Endothelial cell of umbilical vein (primary cell): ENCODE measurements around the gene ACCSL. TPM values are rescaled to one million over a fixed set of nuclear protein-coding genes. Genes with fewer than 3 reads are reported as not detected.

Experiments
- BruUV-seq: library from RNA; stranded (reverse); fragments of 400-500 nt; replicated peaks from 2 replicates; lab custom pipeline; 2021; lab: Mats Ljungman, UMichigan
- CTCF ChIA-PET: fragments of 300-600, 350-600 bp; sonication (Branson Sonifier 250); formaldehyde crosslinking; loops from one replicate; lab custom pipeline; 2021; ENCODE audit warnings: antibody characterized with exemption, inconsistent platforms; lab: Charles Lee
- POLR2A ChIA-PET: fragments of 300-600, 350-600 bp; sonication (Branson Sonifier 250); formaldehyde crosslinking; loops from one replicate; lab custom pipeline; 2021; ENCODE audit warnings: antibody characterized with exemption, inconsistent platforms; lab: Charles Lee
- DNase-seq: peaks from one replicate; pipeline ENCODE4 v3.0.0-alpha.2; 2011; ENCODE audit warnings: low read depth, low spot score
- FAIRE-seq: peaks from 2 replicates; lab custom pipeline; 2011; peaks lifted over from hg19 to GRCh38; lab: Jason Lieb, UNC
- H2AFZ ChIP-seq: 2 replicates; pipeline ENCODE4 v1.6.0; 2012; ENCODE audit warnings: low read depth, low read length, control low read depth, inconsistent platforms
- H3K27ac ChIP-seq: 2 replicates; pipeline ENCODE4 v1.5.1; 2011; ENCODE audit warnings: low read depth, mild to moderate bottlenecking, control low read depth, low read length, moderate library complexity; ENCODE audit not compliant: insufficient read depth
- H3K27me3 ChIP-seq, 2 experiments: 2 replicates each; pipeline versions ENCODE4 v1.6.0 to v1.6.1; 2011; ENCODE audit warnings: low read length in 2 of 2, mixed read lengths in 1 of 2; ENCODE audit not compliant: control insufficient read depth in 2 of 2, insufficient read depth in 2 of 2
- H3K36me3 ChIP-seq, 2 experiments: 2 replicates in 1 of 2; 3 replicates in 1 of 2; pipeline ENCODE4 v1.5.1; 2011; ENCODE audit warnings: low read length in 2 of 2, mild to moderate bottlenecking in 1 of 2, moderate library complexity in 1 of 2; ENCODE audit not compliant: control insufficient read depth in 2 of 2, insufficient read depth in 2 of 2; ENCODE audit errors: extremely low read depth in 1 of 2
- H3K4me1 ChIP-seq: 3 replicates; pipeline ENCODE4 v1.5.1; 2011; ENCODE audit warnings: mild to moderate bottlenecking, low read length; ENCODE audit not compliant: control insufficient read depth, insufficient read depth; ENCODE audit errors: extremely low read depth
- H3K4me2 ChIP-seq: 2 replicates; pipeline ENCODE4 v1.6.1; 2011; ENCODE audit warnings: low read length, control low read depth, mixed read lengths; ENCODE audit not compliant: insufficient read depth
- H3K4me3 ChIP-seq, 3 experiments: fragments of 200-600 bp in 1 of 3; sonication (generic), shearing (Covaris generic) in 1 of 3; replicated peaks in 1 of 3; 2 replicates each; pipeline ENCODE4 v1.5.1; 2011 to 2016; ENCODE audit warnings: control low read depth in 3 of 3, low read length in 3 of 3, mild to moderate bottlenecking in 2 of 3, inconsistent platforms in 1 of 3, low read depth in 1 of 3, moderate library complexity in 1 of 3; ENCODE audit not compliant: insufficient read depth in 1 of 3
- H3K79me2 ChIP-seq: 2 replicates; pipeline ENCODE4 v1.6.0; 2012; ENCODE audit warnings: low read length, inconsistent platforms; ENCODE audit not compliant: control insufficient read depth, insufficient read depth
- H3K9ac ChIP-seq: replicated peaks from 2 replicates; pipeline ENCODE3; 2011; ENCODE audit warnings: low read length, control low read depth; ENCODE audit not compliant: insufficient read depth; ENCODE audit errors: extremely low read depth
- H3K9me1 ChIP-seq: replicated peaks from 3 replicates; pipeline ENCODE4 v1.6.0; 2011; ENCODE audit warnings: mild to moderate bottlenecking, low read length; ENCODE audit not compliant: control insufficient read depth, insufficient read depth; ENCODE audit errors: extremely low read depth
- H3K9me3 ChIP-seq: replicated peaks from 2 replicates; pipeline ENCODE4 v1.5.1; 2012; ENCODE audit warnings: low read length, inconsistent platforms; ENCODE audit not compliant: control insufficient read depth, insufficient read depth
- H4K20me1 ChIP-seq: replicated peaks from 2 replicates; pipeline ENCODE3; 2011; ENCODE audit warnings: mild to moderate bottlenecking, low read length; ENCODE audit not compliant: control insufficient read depth, insufficient read depth; ENCODE audit errors: extremely low read depth
- EZH2 ChIP-seq: IDR thresholded peaks from 2 replicates; pipeline ENCODE4 v1.6.1; 2012; ENCODE audit warnings: borderline replicate concordance, low read depth, mild to moderate bottlenecking, moderate library complexity, low read length, inconsistent platforms; ENCODE audit not compliant: severe bottlenecking
- MYC ChIP-seq: IDR thresholded peaks from one replicate; pipeline ENCODE4 v1.6.1; 2011; ENCODE audit warnings: mild to moderate bottlenecking, low read depth, low read length
- POLR2A ChIP-seq: IDR thresholded peaks from 2 replicates; pipeline ENCODE4 v1.6.1; 2012; ENCODE audit warnings: low read depth, mild to moderate bottlenecking, control low read depth, low read length
- POLR2AphosphoS5 ChIP-seq: IDR thresholded peaks from 2 replicates; pipeline ENCODE4 v1.6.1; 2012; ENCODE audit warnings: low read depth, mild to moderate bottlenecking, control low read depth, low read length, moderate library complexity; ENCODE audit not compliant: insufficient read depth
- dilution Hi-C: fragments of 300-500 bp; cut with MboI; formaldehyde crosslinking; loops from one replicate; pipeline ENCODE4 v1.15.0; 2019; ENCODE audit warnings: low sequenced_read_pairs; ENCODE audit not compliant: extremely low pct_ligation_motif_present
- intact Hi-C: fragments of 100-400 bp; cut with micrococcal nuclease; formaldehyde crosslinking; loops from one replicate; pipeline ENCODE4 v1.10.0; 2022
- polyA plus RNA-seq, 4 experiments: library from polyadenylated mRNA; depleted of rRNA in 3 of 4; stranded (reverse) in 3 of 4; unstranded in 1 of 4; fragments of >200 nt; gene quantifications; 2 replicates each; pipeline versions ENCODE4 v1.2.1 to v1.2.3, GENCODE V29; 2011 to 2012; ENCODE audit warnings: missing spikeins in 1 of 4
- total RNA-seq: library from RNA; stranded (reverse); gene quantifications from 2 replicates; pipeline ENCODE4 v1.2.3, GENCODE V29; 2021
- TF ChIP-seq, protein P1 (sequence below), 2 donors: IDR thresholded peaks; 1 replicate in 1 of 2; 2 replicates in 1 of 2; pipeline ENCODE4 v1.5.1; 2011; ENCODE audit warnings: low read length in 2 of 2, mild to moderate bottlenecking in 2 of 2, moderate library complexity in 2 of 2, control low read depth in 1 of 2, inconsistent platforms in 1 of 2, low read depth in 1 of 2; ENCODE audit not compliant: insufficient read depth in 1 of 2; ENCODE audit errors: extremely low read depth in 1 of 2
- TF ChIP-seq, protein P2 (sequence below): IDR thresholded peaks from 2 replicates; pipeline ENCODE4 v1.6.1; 2011; ENCODE audit not compliant: insufficient read depth, insufficient read length

The ACCSL gene
- total and polyA plus RNA-seq, 2 donors (not counting 3 experiments of a cell fraction or from before 2014, with no cell fraction given) = not detected

DNA sequence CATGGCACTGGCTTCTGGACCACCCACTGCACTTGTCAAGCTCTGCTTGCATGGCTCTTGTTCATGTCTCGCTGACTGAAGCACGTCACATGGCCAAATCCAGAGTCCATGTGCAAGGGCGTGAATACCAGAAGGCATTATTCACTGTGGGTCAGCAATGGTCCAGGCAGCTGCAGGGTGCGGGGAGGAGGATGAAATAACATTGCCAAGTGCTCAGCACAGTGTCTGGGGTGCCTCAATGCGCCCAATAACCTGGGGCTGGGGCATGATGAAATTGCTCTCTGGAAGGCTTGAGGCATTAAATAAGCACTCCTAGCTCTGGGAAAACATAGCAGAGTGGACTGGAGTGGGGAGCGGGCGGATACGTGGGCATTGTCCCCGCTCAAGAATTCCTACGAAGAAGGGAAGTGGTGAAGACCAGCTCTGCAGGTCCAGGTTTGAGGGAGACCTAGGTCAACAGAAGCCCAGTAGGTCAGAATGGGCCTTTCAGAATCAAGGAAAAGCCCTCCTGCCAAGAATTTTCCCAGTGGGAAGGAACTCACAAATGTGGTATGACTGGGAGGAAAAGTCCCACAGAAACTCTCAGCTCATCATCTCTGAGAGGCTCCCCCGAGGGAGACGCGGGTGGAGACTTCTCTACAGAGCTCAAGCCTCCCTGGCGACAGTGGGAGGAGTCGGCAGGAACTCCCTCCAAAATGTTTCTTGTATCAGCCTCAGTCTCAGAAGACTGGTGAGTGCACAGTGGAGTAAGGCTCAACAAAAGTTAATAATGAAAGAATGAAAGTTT, 15.3 kb upstream of the ACCSL start:
- FAIRE-seq = no peak
- H4K20me1 ChIP-seq = no peaks in the 10 kb centered on the region
- no peaks in the 10 kb centered on the region for H3K9me1 ChIP-seq
- DNase-seq = no peak
- no peak for TF ChIP-seq MYC
- TF ChIP-seq, protein P1, sequence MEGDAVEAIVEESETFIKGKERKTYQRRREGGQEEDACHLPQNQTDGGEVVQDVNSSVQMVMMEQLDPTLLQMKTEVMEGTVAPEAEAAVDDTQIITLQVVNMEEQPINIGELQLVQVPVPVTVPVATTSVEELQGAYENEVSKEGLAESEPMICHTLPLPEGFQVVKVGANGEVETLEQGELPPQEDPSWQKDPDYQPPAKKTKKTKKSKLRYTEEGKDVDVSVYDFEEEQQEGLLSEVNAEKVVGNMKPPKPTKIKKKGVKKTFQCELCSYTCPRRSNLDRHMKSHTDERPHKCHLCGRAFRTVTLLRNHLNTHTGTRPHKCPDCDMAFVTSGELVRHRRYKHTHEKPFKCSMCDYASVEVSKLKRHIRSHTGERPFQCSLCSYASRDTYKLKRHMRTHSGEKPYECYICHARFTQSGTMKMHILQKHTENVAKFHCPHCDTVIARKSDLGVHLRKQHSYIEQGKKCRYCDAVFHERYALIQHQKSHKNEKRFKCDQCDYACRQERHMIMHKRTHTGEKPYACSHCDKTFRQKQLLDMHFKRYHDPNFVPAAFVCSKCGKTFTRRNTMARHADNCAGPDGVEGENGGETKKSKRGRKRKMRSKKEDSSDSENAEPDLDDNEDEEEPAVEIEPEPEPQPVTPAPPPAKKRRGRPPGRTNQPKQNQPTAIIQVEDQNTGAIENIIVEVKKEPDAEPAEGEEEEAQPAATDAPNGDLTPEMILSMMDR (IDR thresholded peaks at IDR 0.05; ENCODE audit: extremely low read depth in 1 of 2, insufficient read depth in 1 of 2, low read depth in 1 of 2, low read length in 2 of 2) = no peak
- H3K9me3 ChIP-seq = no peaks in the 10 kb centered on the region
- H3K4me3 ChIP-seq = no peak overlapping the region
- no peak overlapping the region for H3K27ac ChIP-seq
- H3K4me2 ChIP-seq = no peak overlapping the region
- POLR2A ChIA-PET = no interaction called here
- CTCF ChIA-PET = interaction anchor here (0.7 to 11.7 kb wide), 2 partner anchors 87 to 143 kb away, joined by 3 to 161 read pairs; no protein-coding TSS in a partner anchor
- H2AFZ ChIP-seq = no peak overlapping the region
- dilution Hi-C loops (no loop called here), intact Hi-C loops (no loop called here)
- H3K79me2 ChIP-seq = no peaks in the 10 kb centered on the region
- no TSS peak for BruUV-seq
- no peaks in the 10 kb centered on the region for H3K36me3 ChIP-seq
- no peak overlapping the region for H3K9ac ChIP-seq
- no peaks in the 10 kb centered on the region for H3K4me1 ChIP-seq
- H3K27me3 ChIP-seq = peaks cover 4 to 5% of the 10 kb centered on the region in 2 experiments

DNA sequence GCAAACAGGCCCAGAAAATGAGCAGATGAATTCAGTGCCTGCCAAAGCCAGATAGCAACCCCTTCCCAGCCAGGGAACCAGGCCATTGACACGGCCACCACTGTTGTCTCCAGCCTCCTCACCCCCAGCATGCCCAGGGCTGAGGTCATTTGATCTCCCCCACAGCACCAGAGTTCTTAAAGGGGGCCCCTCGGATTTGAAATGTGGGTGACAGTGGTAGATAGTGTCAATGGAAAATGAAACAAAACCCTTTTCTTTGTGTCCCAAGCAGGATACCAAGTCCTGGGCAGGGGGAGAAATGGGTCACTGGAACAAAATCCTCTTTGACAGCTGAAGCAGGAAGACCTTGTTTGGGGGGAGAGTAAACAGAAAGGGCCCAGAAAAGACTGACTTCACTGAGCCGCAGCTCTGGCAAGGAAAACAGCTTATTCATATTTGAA, 14.3 kb upstream of the ACCSL start:
- H3K4me1 ChIP-seq = no peaks in the 10 kb centered on the region
- H2AFZ ChIP-seq = no peak overlapping the region
- intact Hi-C loops = no loop called here
- H3K27ac ChIP-seq = no peak overlapping the region
- BruUV-seq = no TSS peak
- TF ChIP-seq EZH2 (no peak), POLR2A (no peak), MYC (no peak), POLR2AphosphoS5 (no peak)
- TF ChIP-seq, protein P2, sequence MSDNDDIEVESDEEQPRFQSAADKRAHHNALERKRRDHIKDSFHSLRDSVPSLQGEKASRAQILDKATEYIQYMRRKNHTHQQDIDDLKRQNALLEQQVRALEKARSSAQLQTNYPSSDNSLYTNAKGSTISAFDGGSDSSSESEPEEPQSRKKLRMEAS = no peak
- TF ChIP-seq, protein P1 (IDR thresholded peaks at IDR 0.05; ENCODE audit: extremely low read depth in 1 of 2, insufficient read depth in 1 of 2, low read depth in 1 of 2, low read length in 2 of 2) = no peak
- H3K9me3 ChIP-seq = no peaks in the 10 kb centered on the region
- no peak overlapping the region for H3K9ac ChIP-seq
- H3K4me3 ChIP-seq = no peak overlapping the region
- H3K4me2 ChIP-seq = no peak overlapping the region
- no peaks in the 10 kb centered on the region for H3K36me3 ChIP-seq
- dilution Hi-C loops = no loop called here
- peaks cover 6 to 8% of the 10 kb centered on the region in 2 experiments for H3K27me3 ChIP-seq
- DNase-seq = no peak
- no peaks in the 10 kb centered on the region for H3K9me1 ChIP-seq
- POLR2A ChIA-PET = no interaction called here
- H3K79me2 ChIP-seq = no peaks in the 10 kb centered on the region
- no peaks in the 10 kb centered on the region for H4K20me1 ChIP-seq
- CTCF ChIA-PET = interaction anchor here (0.7 to 11.7 kb wide), 3 partner anchors 86 to 144 kb away, joined by 3 to 161 read pairs (median 3); no protein-coding TSS in a partner anchor
- no peak for FAIRE-seq
